ENCODE results near the gene ARRDC3. TPM values are rescaled to one million over a fixed set of nuclear protein-coding genes. Genes with fewer than 3 reads are reported as not detected.

ARRDC3 gene
- total RNA-seq (94.2 TPM), polyA plus RNA-seq (55.7 TPM)
- long read RNA-seq, donor 1, partial matches to known transcripts: 0 of 1 reads
- long read RNA-seq, donor 1, other reads (novel, unspliced or antisense): 0 of 1 reads
- long read RNA-seq, donor 2: 0 reads
- long read RNA-seq, donor 3, full-length matches to known transcripts: 11 of 11 reads
- long read RNA-seq, donor 3, partial matches to known transcripts: 0 of 11 reads
- long read RNA-seq, donor 3, other reads (novel, unspliced or antisense): 0 of 11 reads
- long read RNA-seq, donor 4, full-length matches to known transcripts: 8 of 8 reads
- long read RNA-seq, donor 4, partial matches to known transcripts: 0 of 8 reads
- long read RNA-seq, donor 4, other reads (novel, unspliced or antisense): 0 of 8 reads
- long read RNA-seq, donor 5, full-length matches to known transcripts: 31 of 55 reads
- long read RNA-seq, donor 5, partial matches to known transcripts: 24 of 55 reads
- long read RNA-seq, donor 5, other reads (novel, unspliced or antisense): 0 of 55 reads
- long read RNA-seq, donor 6, full-length matches to known transcripts: 30 of 38 reads
- long read RNA-seq, donor 6, partial matches to known transcripts: 8 of 38 reads
- long read RNA-seq, donor 6, other reads (novel, unspliced or antisense): 0 of 38 reads
- long read RNA-seq, donor 7, full-length matches to known transcripts: 64 of 87 reads
- long read RNA-seq, donor 7, partial matches to known transcripts: 23 of 87 reads
- long read RNA-seq, donor 7, other reads (novel, unspliced or antisense): 0 of 87 reads
- long read RNA-seq, donor 8, full-length matches to known transcripts: 6 of 11 reads
- long read RNA-seq, donor 8, partial matches to known transcripts: 5 of 11 reads
- long read RNA-seq, donor 8, other reads (novel, unspliced or antisense): 0 of 11 reads
- long read RNA-seq, donor 9, full-length matches to known transcripts: 3 of 9 reads
- long read RNA-seq, donor 9, partial matches to known transcripts: 6 of 9 reads
- long read RNA-seq, donor 9, other reads (novel, unspliced or antisense): 0 of 9 reads
- long read RNA-seq, donor 10, full-length matches to known transcripts: 10 of 10 reads
- long read RNA-seq, donor 10, partial matches to known transcripts: 0 of 10 reads
- long read RNA-seq, donor 10, other reads (novel, unspliced or antisense): 0 of 10 reads

DNA sequence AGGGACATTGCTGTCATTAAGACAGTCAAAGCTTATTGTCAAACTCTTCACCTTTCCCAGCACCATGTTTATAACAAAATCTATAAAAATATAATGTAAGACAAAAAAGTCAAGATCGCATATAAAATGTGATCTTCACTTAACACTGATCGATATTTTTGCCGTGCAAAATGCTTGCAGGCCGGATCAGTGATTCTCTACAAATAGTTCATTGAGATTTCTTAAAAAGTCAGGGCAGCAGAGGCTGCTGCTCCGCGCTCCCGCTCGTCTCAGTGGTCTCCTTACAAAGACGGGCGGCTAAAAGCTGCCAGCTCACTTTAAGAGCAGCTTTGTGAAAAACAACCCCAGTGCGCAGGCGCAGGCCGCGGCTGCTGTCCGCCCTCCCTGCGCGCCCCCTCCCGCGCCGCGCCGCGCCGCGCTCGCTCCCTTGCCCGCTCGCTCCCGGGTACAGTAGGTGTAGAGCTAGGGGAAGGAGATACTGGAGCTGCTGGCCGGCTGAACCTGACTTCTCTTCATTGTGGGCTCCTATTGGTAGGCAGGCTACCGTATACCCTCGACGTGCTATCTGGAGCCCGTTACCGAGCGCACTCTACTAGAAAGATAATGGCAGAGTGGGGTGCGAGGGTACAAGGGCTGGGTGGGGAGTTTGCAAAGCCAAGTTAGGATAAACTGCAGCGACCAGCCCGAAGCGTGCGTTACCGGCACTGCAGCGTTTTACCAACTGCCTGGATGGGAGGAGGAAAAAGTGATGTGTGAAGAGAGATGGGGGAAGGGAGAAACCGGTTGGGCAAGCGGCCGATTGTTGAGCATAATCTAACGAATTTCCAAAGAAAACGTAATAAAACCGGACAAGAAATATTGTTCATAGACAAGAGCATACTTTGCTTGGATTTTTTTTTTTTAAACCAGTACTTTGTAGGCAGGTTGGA lies at the start of gene ARRDC3:
TSS of gene ARRDC3 (minus strand) at position 291 of the 929 bp plus-strand sequence. CDS start at position 66, 225 bp downstream.
- H3K36me3 ChIP-seq (ENCODE audit: control insufficient read depth in 2 of 2, insufficient read depth in 2 of 2, low read length in 1 of 2): no peaks in the 10 kb centered on the region
- WGBS: under 1% methylated on average over 49 of the region's 49 CpGs
- peak within 1 kb of the TSS; percentile 89 for H3K4me3 ChIP-seq (ENCODE audit: low read length in 2 of 2)
- H3K27me3 ChIP-seq (ENCODE audit: control insufficient read depth in 2 of 2, insufficient read depth in 1 of 2, low read length in 1 of 2): no peaks in the 10 kb centered on the region
- H3K4me1 ChIP-seq (ENCODE audit: control insufficient read depth in 2 of 2, insufficient read depth in 2 of 2, low read length in 2 of 2): peaks cover 0 to 6% of the 10 kb centered on the region in 2 donors
- no peaks in the 10 kb centered on the region for H3K9me3 ChIP-seq (ENCODE audit: control insufficient read depth in 2 of 2, insufficient read depth in 1 of 2, low read length in 1 of 2)
- peak; percentile 94 to 99 (median 98) for DNase-seq (ENCODE audit: low read depth in 6 of 9, low spot score in 9 of 9)
- H3K27ac ChIP-seq (ENCODE audit: low read depth in 1 of 2, low read length in 1 of 2): peak within 1 kb of the TSS; percentile 98 to 100

DNA sequence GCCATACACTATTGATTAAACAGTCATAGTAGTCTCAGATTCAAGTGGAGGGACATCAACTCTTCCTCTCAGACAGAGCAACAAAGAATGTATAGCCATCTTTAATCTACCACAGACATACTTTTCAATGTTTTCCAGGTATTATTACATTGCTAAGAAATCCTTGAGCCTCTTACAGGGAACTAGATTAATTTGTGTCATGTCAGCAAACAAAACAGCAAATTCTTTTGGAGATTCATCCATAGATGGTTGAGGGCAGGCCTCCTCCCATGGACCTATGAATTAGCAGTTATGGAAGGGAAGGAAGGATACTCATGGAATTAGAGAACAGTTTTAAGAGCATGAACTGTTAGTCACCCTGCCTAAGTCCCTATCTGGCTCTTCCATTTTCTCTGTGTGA lies 47.8 kb upstream of the ARRDC3 start:
- H3K4me3 ChIP-seq (ENCODE audit: low read length in 2 of 2): no peak overlapping the region
- H3K36me3 ChIP-seq (ENCODE audit: control insufficient read depth in 2 of 2, insufficient read depth in 2 of 2, low read length in 1 of 2): no peaks in the 10 kb centered on the region
- no peaks in the 10 kb centered on the region for H3K4me1 ChIP-seq (ENCODE audit: control insufficient read depth in 2 of 2, insufficient read depth in 2 of 2, low read length in 2 of 2)
- DNase-seq (ENCODE audit: low read depth in 6 of 9, low spot score in 9 of 9): no peak
- no peaks in the 10 kb centered on the region for H3K9me3 ChIP-seq (ENCODE audit: control insufficient read depth in 2 of 2, insufficient read depth in 1 of 2, low read length in 1 of 2)
- H3K27ac ChIP-seq (ENCODE audit: low read depth in 1 of 2, low read length in 1 of 2): no peak overlapping the region
- no peaks in the 10 kb centered on the region for H3K27me3 ChIP-seq (ENCODE audit: control insufficient read depth in 2 of 2, insufficient read depth in 1 of 2, low read length in 1 of 2)

DNA sequence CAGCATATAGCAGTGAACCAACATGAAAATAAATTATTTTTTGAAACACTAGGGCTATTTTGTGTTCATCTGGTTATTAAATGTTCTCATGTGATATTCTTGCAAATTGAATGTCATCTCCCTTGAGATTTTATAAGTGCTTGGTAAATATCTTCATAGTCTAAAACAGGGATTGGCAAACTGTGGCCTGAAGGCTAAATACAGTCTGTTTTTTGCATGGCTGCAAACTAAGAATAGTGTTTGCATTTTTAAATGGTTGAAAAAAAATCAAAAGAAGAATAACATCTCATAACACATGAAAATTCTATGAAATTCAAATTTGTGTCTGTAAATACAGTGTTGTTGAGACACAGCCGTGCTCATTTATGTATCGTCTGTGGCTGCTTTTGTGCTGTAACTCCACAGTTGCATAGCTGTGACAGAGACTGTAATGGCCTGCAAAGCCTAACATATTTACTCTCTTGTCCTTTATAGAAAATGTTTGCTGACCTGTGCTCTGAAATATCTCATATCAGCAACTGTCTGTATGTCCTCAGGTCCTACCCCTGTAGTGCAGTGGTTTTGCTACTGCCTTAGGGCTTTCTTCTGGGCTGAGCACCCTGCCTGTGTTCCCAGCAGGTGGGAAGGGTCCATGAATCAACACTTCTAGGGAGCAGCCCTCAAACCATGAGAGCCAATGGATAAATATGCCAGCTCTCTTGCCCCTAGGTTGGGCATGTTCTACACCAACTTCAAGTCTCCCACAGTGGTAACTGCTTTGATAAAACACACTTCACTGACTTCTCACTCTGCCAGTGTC lies 41.7 kb upstream of the ARRDC3 start:
- Histone ChIP-seq H3K9me3 (ENCODE audit: control insufficient read depth in 2 of 2, insufficient read depth in 1 of 2, low read length in 1 of 2) (no peaks in the 10 kb centered on the region), H3K4me1 (ENCODE audit: control insufficient read depth in 2 of 2, insufficient read depth in 2 of 2, low read length in 2 of 2) (no peaks in the 10 kb centered on the region), H3K27ac (ENCODE audit: low read depth in 1 of 2, low read length in 1 of 2) (no peak overlapping the region), H3K27me3 (ENCODE audit: control insufficient read depth in 2 of 2, insufficient read depth in 1 of 2, low read length in 1 of 2) (no peaks in the 10 kb centered on the region), H3K36me3 (ENCODE audit: control insufficient read depth in 2 of 2, insufficient read depth in 2 of 2, low read length in 1 of 2) (no peaks in the 10 kb centered on the region), H3K4me3 (ENCODE audit: low read length in 2 of 2) (no peak overlapping the region)
- DNase-seq (ENCODE audit: low read depth in 6 of 9, low spot score in 9 of 9): no peak
- WGBS: 98% methylated on average over 2 of the region's 2 CpGs

GRCh38 chr5:91423871-91424270 lies 40.8 kb upstream of the ARRDC3 start:
- WGBS: 95% methylated on average over 2 of the region's 2 CpGs
- Histone ChIP-seq H3K27me3 (ENCODE audit: control insufficient read depth in 2 of 2, insufficient read depth in 1 of 2, low read length in 1 of 2) (no peaks in the 10 kb centered on the region), H3K4me3 (ENCODE audit: low read length in 2 of 2) (no peak overlapping the region), H3K27ac (ENCODE audit: low read depth in 1 of 2, low read length in 1 of 2) (no peak overlapping the region), H3K36me3 (ENCODE audit: control insufficient read depth in 2 of 2, insufficient read depth in 2 of 2, low read length in 1 of 2) (no peaks in the 10 kb centered on the region), H3K4me1 (ENCODE audit: control insufficient read depth in 2 of 2, insufficient read depth in 2 of 2, low read length in 2 of 2) (no peaks in the 10 kb centered on the region), H3K9me3 (ENCODE audit: control insufficient read depth in 2 of 2, insufficient read depth in 1 of 2, low read length in 1 of 2) (no peaks in the 10 kb centered on the region)
- no peak for DNase-seq (ENCODE audit: low read depth in 6 of 9, low spot score in 9 of 9)

DNA sequence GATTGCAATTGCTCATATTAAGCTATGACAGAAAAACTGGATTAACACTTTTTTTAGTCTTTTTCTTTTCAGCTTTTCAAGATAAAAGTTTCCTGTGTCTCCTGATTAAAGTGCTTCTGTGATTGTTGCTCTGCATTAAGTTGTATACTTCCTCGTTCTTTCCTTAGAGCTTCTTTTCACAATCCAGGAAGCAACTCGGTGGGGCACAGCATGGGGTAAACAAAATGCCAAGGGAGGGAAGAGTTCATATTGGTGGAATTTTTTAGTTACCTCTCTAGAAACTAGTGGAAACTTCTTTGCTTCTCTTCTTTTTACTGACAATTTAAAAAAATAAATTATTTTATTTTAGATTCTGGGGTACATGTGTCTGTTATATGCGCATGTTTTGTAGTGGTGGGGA lies 37.8 kb upstream of the ARRDC3 start:
- 59% methylated on average over 3 of the region's 3 CpGs for WGBS
- no peak for DNase-seq (ENCODE audit: low read depth in 6 of 9, low spot score in 9 of 9)
- Histone ChIP-seq H3K4me1 (ENCODE audit: control insufficient read depth in 2 of 2, insufficient read depth in 2 of 2, low read length in 2 of 2) (no peaks in the 10 kb centered on the region), H3K9me3 (ENCODE audit: control insufficient read depth in 2 of 2, insufficient read depth in 1 of 2, low read length in 1 of 2) (no peaks in the 10 kb centered on the region), H3K4me3 (ENCODE audit: low read length in 2 of 2) (no peak overlapping the region), H3K27me3 (ENCODE audit: control insufficient read depth in 2 of 2, insufficient read depth in 1 of 2, low read length in 1 of 2) (no peaks in the 10 kb centered on the region), H3K27ac (ENCODE audit: low read depth in 1 of 2, low read length in 1 of 2) (no peak overlapping the region), H3K36me3 (ENCODE audit: control insufficient read depth in 2 of 2, insufficient read depth in 2 of 2, low read length in 1 of 2) (no peaks in the 10 kb centered on the region)

- Histone ChIP-seq H3K27me3 (ENCODE audit: control insufficient read depth in 2 of 2, insufficient read depth in 1 of 2, low read length in 1 of 2) (no peaks in the 10 kb centered on the region), H3K4me1 (ENCODE audit: control insufficient read depth in 2 of 2, insufficient read depth in 2 of 2, low read length in 2 of 2) (no peaks in the 10 kb centered on the region), H3K4me3 (ENCODE audit: low read length in 2 of 2) (no peak overlapping the region), H3K9me3 (ENCODE audit: control insufficient read depth in 2 of 2, insufficient read depth in 1 of 2, low read length in 1 of 2) (no peaks in the 10 kb centered on the region), H3K36me3 (ENCODE audit: control insufficient read depth in 2 of 2, insufficient read depth in 2 of 2, low read length in 1 of 2) (no peaks in the 10 kb centered on the region), H3K27ac (ENCODE audit: low read depth in 1 of 2, low read length in 1 of 2) (no peak overlapping the region)
- DNase-seq (ENCODE audit: low read depth in 6 of 9, low spot score in 9 of 9): peak; percentile 11 to 78 (median 46)
- WGBS: 59% methylated on average over 9 of the region's 9 CpGs
These were observed 36.7 kb upstream of the ARRDC3 start for GRCh38 chr5:91419571-91420537.

GRCh38 chr5:91419136-91419535 lies 36.0 kb upstream of the ARRDC3 start:
- no peaks in the 10 kb centered on the region for H3K9me3 ChIP-seq (ENCODE audit: control insufficient read depth in 2 of 2, insufficient read depth in 1 of 2, low read length in 1 of 2)
- no peaks in the 10 kb centered on the region for H3K36me3 ChIP-seq (ENCODE audit: control insufficient read depth in 2 of 2, insufficient read depth in 2 of 2, low read length in 1 of 2)
- 100% methylated on average over 1 of the region's 1 CpG for WGBS
- no peaks in the 10 kb centered on the region for H3K27me3 ChIP-seq (ENCODE audit: control insufficient read depth in 2 of 2, insufficient read depth in 1 of 2, low read length in 1 of 2)
- H3K4me1 ChIP-seq (ENCODE audit: control insufficient read depth in 2 of 2, insufficient read depth in 2 of 2, low read length in 2 of 2): no peaks in the 10 kb centered on the region
- DNase-seq (ENCODE audit: low read depth in 6 of 9, low spot score in 9 of 9): no peak
- no peak overlapping the region for H3K27ac ChIP-seq (ENCODE audit: low read depth in 1 of 2, low read length in 1 of 2)
- no peak overlapping the region for H3K4me3 ChIP-seq (ENCODE audit: low read length in 2 of 2)
